ENCODE data around the gene SPTBN4.
"Not testable (repeated sequence)": the region's sequence is repeated elsewhere in the genome, so short reads cannot be mapped to it uniquely, and the experiment has no call there.

SPTBN4 gene

DNA sequence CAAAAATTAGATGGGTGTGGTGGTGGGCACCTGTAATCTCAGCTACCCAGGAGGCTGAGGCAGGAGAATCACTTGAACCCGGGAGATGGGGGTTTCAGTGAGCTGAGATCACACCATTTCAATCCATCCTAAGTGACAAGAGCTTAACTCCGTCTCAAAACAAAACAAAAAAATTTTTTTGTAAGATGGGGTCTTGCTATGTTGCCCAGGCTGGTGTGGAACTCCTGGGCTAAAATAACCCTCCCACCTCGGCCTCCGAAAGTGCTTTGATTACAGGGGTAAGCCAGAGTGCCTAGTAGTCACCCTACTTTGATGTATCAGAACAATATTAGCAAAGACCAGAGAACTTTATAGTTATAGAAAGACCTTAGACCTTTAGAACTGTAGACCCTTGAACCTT is 7.9 kb downstream of the SPTBN4 start:
- no peak overlapping the region for H4K91ac ChIP-seq (ENCODE audit: low read depth, low read length)
- DNase-seq, result no peak
- no peak overlapping the region for H3K4me2 ChIP-seq (ENCODE audit: low read length)
- no peak overlapping the region for H3K4ac ChIP-seq (ENCODE audit: low read depth, low read length)
- no peaks in the 10 kb centered on the region for H3K27me3 ChIP-seq (ENCODE audit: insufficient read depth, low read length)
- H2BK12ac ChIP-seq (ENCODE audit: low read length), result no peak overlapping the region
- no peak overlapping the region for H3K14ac ChIP-seq (ENCODE audit: low read length)
- H4K12ac ChIP-seq (ENCODE audit: low read depth, low read length), result no peak overlapping the region
- no peak overlapping the region for H3K27ac ChIP-seq (ENCODE audit: low read depth, low read length)
- WGBS (ENCODE audit: extremely low coverage, insufficient coverage, insufficient read length), result no CpG with 5 or more reads among the region's 4 CpGs
- H3K4me3 ChIP-seq (ENCODE audit: low read depth, low read length), result no peak overlapping the region
- H3K79me2 ChIP-seq (ENCODE audit: control insufficient read depth, insufficient read depth, low read length, poor library complexity), result no peaks in the 10 kb centered on the region
- no peak overlapping the region for H3K23ac ChIP-seq (ENCODE audit: low read length)
- no peaks in the 10 kb centered on the region for H3K36me3 ChIP-seq (ENCODE audit: control insufficient read depth in 1 of 2, insufficient read depth in 2 of 2, low read length in 2 of 2)
- H3K79me1 ChIP-seq (ENCODE audit: low read length), result no peaks in the 10 kb centered on the region
- H2BK120ac ChIP-seq (ENCODE audit: insufficient read depth, low read length, poor library complexity), result no peak overlapping the region
- no peak overlapping the region for H2BK5ac ChIP-seq (ENCODE audit: low read depth, low read length, poor library complexity)
- no peak overlapping the region for H3K9ac ChIP-seq (ENCODE audit: low read length)
- no peaks in the 10 kb centered on the region for H3K4me1 ChIP-seq (ENCODE audit: control insufficient read depth in 1 of 2, insufficient read depth in 2 of 2, low read length in 2 of 2)
- H3K9me3 ChIP-seq (ENCODE audit: insufficient read depth, low read depth, low read length), result peaks cover 2% of the 10 kb centered on the region
- H2AFZ ChIP-seq (ENCODE audit: insufficient read depth, low read length, poor library complexity), result no peak overlapping the region
- H2AK5ac ChIP-seq (ENCODE audit: low read length), result no peak overlapping the region
- no peak overlapping the region for H4K8ac ChIP-seq (ENCODE audit: low read depth, low read length)
- no peak overlapping the region for H3K18ac ChIP-seq (ENCODE audit: low read length)

DNA sequence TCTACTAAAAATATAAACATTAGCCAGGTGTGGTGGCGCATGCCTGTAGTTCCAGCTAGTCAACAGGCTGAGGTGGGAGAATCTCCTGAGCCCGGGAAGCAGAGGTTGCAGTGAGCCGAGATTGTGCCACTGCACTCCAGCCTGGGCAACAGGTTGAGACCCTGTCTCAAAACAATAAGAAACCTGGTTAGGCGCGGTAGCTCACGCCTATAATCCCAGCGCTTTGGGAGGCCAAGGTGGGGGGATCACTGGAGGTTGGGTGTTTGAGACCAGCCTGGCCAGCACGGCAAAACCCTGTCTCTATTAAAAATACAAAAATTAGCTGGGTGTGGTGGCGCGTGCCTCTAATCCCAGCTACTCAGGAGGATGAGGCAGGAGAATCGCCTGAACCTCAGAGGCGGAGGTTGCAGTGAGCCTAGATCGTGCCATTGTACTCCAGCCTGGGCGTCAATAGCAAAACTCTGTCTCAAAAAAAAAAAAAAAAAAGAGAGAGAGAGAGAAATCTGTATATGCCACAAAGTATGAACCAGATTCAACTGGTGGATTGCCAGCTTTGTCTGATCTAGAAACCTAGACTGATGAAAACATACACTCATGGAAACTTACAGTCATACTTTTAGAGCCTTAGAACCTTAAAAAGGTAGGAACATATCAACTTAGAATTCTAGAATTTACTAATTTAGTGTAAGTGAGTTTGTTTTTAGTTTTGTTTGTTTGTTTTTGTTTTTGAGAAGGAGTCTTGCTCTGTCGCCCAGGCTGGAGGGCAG is 9.3 kb downstream of the SPTBN4 start:
- not testable (repeated sequence) for H3K4me2 ChIP-seq (ENCODE audit: low read length); H4K91ac ChIP-seq (ENCODE audit: low read depth, low read length); H3K27ac ChIP-seq (ENCODE audit: low read depth, low read length); H2AFZ ChIP-seq (ENCODE audit: insufficient read depth, low read length, poor library complexity); H3K4ac ChIP-seq (ENCODE audit: low read depth, low read length); H2BK12ac ChIP-seq (ENCODE audit: low read length); H3K9me3 ChIP-seq (ENCODE audit: insufficient read depth, low read depth, low read length); H3K9ac ChIP-seq (ENCODE audit: low read length); H3K27me3 ChIP-seq (ENCODE audit: insufficient read depth, low read length); H3K23ac ChIP-seq (ENCODE audit: low read length); H4K8ac ChIP-seq (ENCODE audit: low read depth, low read length); H2BK120ac ChIP-seq (ENCODE audit: insufficient read depth, low read length, poor library complexity); H3K14ac ChIP-seq (ENCODE audit: low read length); H4K12ac ChIP-seq (ENCODE audit: low read depth, low read length); H3K4me3 ChIP-seq (ENCODE audit: low read depth, low read length); H2BK5ac ChIP-seq (ENCODE audit: low read depth, low read length, poor library complexity); H3K79me2 ChIP-seq (ENCODE audit: control insufficient read depth, insufficient read depth, low read length, poor library complexity); H3K18ac ChIP-seq (ENCODE audit: low read length); H3K4me1 ChIP-seq (ENCODE audit: control insufficient read depth in 1 of 2, insufficient read depth in 2 of 2, low read length in 2 of 2); H2AK5ac ChIP-seq (ENCODE audit: low read length); H3K36me3 ChIP-seq (ENCODE audit: control insufficient read depth in 1 of 2, insufficient read depth in 2 of 2, low read length in 2 of 2); H3K79me1 ChIP-seq (ENCODE audit: low read length)
- WGBS (ENCODE audit: extremely low coverage, insufficient coverage, insufficient read length), result no CpG with 5 or more reads among the region's 15 CpGs
- peak in 1 of 2 donors; percentile 26 for DNase-seq

DNA sequence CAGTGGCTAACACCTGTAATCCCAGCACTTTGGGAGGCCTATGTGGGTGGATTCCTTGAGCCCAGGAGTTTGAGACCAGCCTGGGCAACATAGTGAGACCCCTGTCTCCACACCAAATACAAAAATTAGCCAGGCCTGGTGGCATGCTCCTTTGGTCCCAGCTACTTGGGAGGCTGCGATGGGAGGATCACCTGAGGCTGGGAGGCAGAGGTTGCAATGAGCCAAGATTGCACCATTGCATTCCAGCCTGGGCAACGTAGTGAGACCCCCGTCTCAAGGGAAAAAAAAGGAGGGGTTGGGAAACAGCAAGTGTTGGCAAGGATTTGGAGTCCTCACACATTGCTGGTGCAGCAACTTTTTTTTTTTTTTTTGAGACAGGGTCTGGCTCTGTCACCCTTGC is 19.2 kb downstream of the SPTBN4 start:
- H3K23ac ChIP-seq (ENCODE audit: low read length), result no peak overlapping the region
- WGBS (ENCODE audit: extremely low coverage, insufficient coverage, insufficient read length), result no CpG with 5 or more reads among the region's 3 CpGs

DNA sequence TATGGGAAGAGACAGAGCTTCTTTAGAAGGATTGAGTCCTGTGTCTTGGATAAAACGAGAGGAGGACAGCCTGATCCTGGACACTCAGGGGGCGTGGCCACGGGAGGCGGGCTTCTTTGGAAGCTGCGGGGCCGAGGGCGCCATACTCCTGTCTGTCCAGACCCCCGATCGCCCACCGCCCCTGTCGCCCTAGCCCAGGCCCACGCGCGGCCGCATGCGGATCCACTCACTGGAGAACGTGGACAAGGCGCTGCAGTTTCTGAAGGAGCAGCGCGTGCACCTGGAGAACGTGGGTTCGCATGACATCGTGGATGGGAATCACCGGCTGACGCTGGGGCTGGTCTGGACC is 23.1 kb downstream of the SPTBN4 start:
- DNase-seq, result peak in 1 of 2 donors; percentile 26
- Histone ChIP-seq H3K79me2 (ENCODE audit: control insufficient read depth, insufficient read depth, low read length, poor library complexity) (no peaks in the 10 kb centered on the region), H3K4ac (ENCODE audit: low read depth, low read length) (no peak overlapping the region), H3K36me3 (ENCODE audit: control insufficient read depth in 1 of 2, insufficient read depth in 2 of 2, low read length in 2 of 2) (no peaks in the 10 kb centered on the region), H3K4me2 (ENCODE audit: low read length) (no peak overlapping the region), H3K4me3 (ENCODE audit: low read depth, low read length) (no peak overlapping the region), H3K4me1 (ENCODE audit: control insufficient read depth in 1 of 2, insufficient read depth in 2 of 2, low read length in 2 of 2) (no peaks in the 10 kb centered on the region), H3K23ac (ENCODE audit: low read length) (no peak overlapping the region), H4K91ac (ENCODE audit: low read depth, low read length) (no peak overlapping the region), H2BK120ac (ENCODE audit: insufficient read depth, low read length, poor library complexity) (no peak overlapping the region), H3K14ac (ENCODE audit: low read length) (no peak overlapping the region), H3K9me3 (ENCODE audit: insufficient read depth, low read depth, low read length) (peaks cover 10% of the 10 kb centered on the region), H2BK12ac (ENCODE audit: low read length) (no peak overlapping the region), H4K8ac (ENCODE audit: low read depth, low read length) (no peak overlapping the region), H3K9ac (ENCODE audit: low read length) (no peak overlapping the region), H2AFZ (ENCODE audit: insufficient read depth, low read length, poor library complexity) (no peak overlapping the region), H4K12ac (ENCODE audit: low read depth, low read length) (no peak overlapping the region), H3K27ac (ENCODE audit: low read depth, low read length) (no peak overlapping the region), H3K79me1 (ENCODE audit: low read length) (no peaks in the 10 kb centered on the region), H3K27me3 (ENCODE audit: insufficient read depth, low read length) (peaks cover 2% of the 10 kb centered on the region), H2AK5ac (ENCODE audit: low read length) (no peak overlapping the region), H3K18ac (ENCODE audit: low read length) (no peak overlapping the region), H2BK5ac (ENCODE audit: low read depth, low read length, poor library complexity) (no peak overlapping the region)
- no CpG with 5 or more reads among the region's 25 CpGs for WGBS (ENCODE audit: extremely low coverage, insufficient coverage, insufficient read length)

More for the DNA sequence above, 19.2 kb downstream of the SPTBN4 start:
- Histone ChIP-seq H2AK5ac (ENCODE audit: low read length) (no peak overlapping the region), H3K14ac (ENCODE audit: low read length) (no peak overlapping the region), H3K4me1 (ENCODE audit: control insufficient read depth in 1 of 2, insufficient read depth in 2 of 2, low read length in 2 of 2) (no peaks in the 10 kb centered on the region), H4K91ac (ENCODE audit: low read depth, low read length) (no peak overlapping the region), H2AFZ (ENCODE audit: insufficient read depth, low read length, poor library complexity) (no peak overlapping the region), H3K9me3 (ENCODE audit: insufficient read depth, low read depth, low read length) (peaks cover 4% of the 10 kb centered on the region), H2BK12ac (ENCODE audit: low read length) (no peak overlapping the region), H3K27ac (ENCODE audit: low read depth, low read length) (no peak overlapping the region), H4K8ac (ENCODE audit: low read depth, low read length) (no peak overlapping the region), H3K79me1 (ENCODE audit: low read length) (no peaks in the 10 kb centered on the region), H3K9ac (ENCODE audit: low read length) (no peak overlapping the region), H4K12ac (ENCODE audit: low read depth, low read length) (no peak overlapping the region), H2BK5ac (ENCODE audit: low read depth, low read length, poor library complexity) (no peak overlapping the region), H3K27me3 (ENCODE audit: insufficient read depth, low read length) (no peaks in the 10 kb centered on the region), H3K4me2 (ENCODE audit: low read length) (no peak overlapping the region), H3K4me3 (ENCODE audit: low read depth, low read length) (no peak overlapping the region), H3K79me2 (ENCODE audit: control insufficient read depth, insufficient read depth, low read length, poor library complexity) (no peaks in the 10 kb centered on the region), H3K18ac (ENCODE audit: low read length) (no peak overlapping the region), H3K4ac (ENCODE audit: low read depth, low read length) (no peak overlapping the region), H3K36me3 (ENCODE audit: control insufficient read depth in 1 of 2, insufficient read depth in 2 of 2, low read length in 2 of 2) (no peaks in the 10 kb centered on the region), H2BK120ac (ENCODE audit: insufficient read depth, low read length, poor library complexity) (no peak overlapping the region)
- DNase-seq, result no peak

Measured in trophoblast cell (in vitro differentiated cells and primary cell).